ENCODE data around the gene HOMEZ. TPM values are rescaled to one million over a fixed set of nuclear protein-coding genes. Genes with fewer than 3 reads are reported as not detected.
"Not testable (repeated sequence)": the region's sequence is repeated elsewhere in the genome, so short reads cannot be mapped to it uniquely, and the experiment has no call there.

Gene HOMEZ
- total RNA-seq, 2 donors from 2014 or later: 23.8 to 32.0 TPM

DNA sequence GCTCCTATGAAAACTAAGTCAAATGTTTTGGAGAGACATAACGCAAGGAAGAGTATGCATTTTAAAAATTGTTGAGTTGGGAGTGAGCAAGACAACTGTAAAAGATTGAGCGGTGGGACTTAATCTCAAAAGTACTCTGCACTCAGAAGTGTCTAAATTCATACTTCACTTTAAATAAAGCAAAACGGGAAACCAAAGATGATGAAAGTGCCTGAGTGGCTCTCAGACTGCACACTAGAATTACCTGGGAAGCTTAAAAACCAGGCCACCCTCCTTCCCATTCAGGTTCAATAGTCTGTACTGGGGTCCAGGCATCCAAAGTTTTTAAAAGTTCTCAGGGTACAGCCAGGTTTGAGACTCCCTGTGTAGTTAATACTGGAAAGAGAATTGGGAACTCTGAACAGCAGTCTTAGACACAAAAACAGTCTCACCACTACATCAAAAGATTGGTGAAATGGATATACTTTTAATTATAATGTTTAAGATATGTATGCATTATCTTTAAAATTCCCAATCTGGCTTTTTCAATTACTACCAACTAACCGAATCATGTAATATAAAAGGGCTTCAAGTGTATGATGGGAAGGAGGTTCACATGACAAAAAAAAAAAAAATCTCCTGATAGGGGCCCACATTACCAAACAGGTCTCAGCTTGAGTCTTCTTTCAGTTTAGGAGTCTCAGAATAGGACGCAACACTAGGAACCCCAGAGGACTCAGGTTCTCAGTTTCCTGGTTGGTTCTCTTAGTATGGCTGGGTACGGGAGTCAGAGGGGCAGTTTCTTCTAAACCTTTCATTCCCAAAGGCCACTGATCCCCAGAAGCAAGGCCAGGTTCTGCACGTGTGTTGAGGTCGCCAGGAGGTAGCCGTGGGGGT, 1.0 kb downstream of the HOMEZ start:
- no peaks in the 10 kb centered on the region for H3K9me3 ChIP-seq (ENCODE audit: control insufficient read depth, low read length)
- peaks cover 30% of the 10 kb centered on the region for H3K4me1 Mint-ChIP-seq
- H3K27ac ChIP-seq (ENCODE audit: low read depth, low read length): no peak overlapping the region
- no peaks in the 10 kb centered on the region for H3K9me3 Mint-ChIP-seq
- H3K27ac Mint-ChIP-seq: peak overlapping the region; percentile 80
- peaks cover 14% of the 10 kb centered on the region for H3K27me3 ChIP-seq (ENCODE audit: control insufficient read depth, insufficient read depth, low read length, poor library complexity, severe bottlenecking)
- peaks cover 5% of the 10 kb centered on the region for H3K36me3 Mint-ChIP-seq (ENCODE audit: low read depth)
- H3K4me3 ChIP-seq (ENCODE audit: low read length): peak overlapping the region; percentile 87
- WGBS, 2 experiments (ENCODE audit: insufficient coverage in 1 of 2, insufficient read length in 1 of 2): 41 to 44% methylated on average over 4 to 8 of the region's 9 CpGs
- H3K9ac ChIP-seq (ENCODE audit: extremely low read depth, low read length, poor library complexity, severe bottlenecking): peak overlapping the region; percentile 62
- H3K4me1 ChIP-seq (ENCODE audit: control insufficient read depth, insufficient read depth, low read length): no peaks in the 10 kb centered on the region
- no peaks in the 10 kb centered on the region for H3K36me3 ChIP-seq (ENCODE audit: control insufficient read depth, insufficient read depth, low read length)
- peak overlapping the region; percentile 90 for H3K4me3 Mint-ChIP-seq
- no peak for DNase-seq
- no peak for TF ChIP-seq CTCF (conservative IDR thresholded peaks at IDR 0.05)
- peaks cover 25% of the 10 kb centered on the region for H3K27me3 Mint-ChIP-seq (ENCODE audit: insufficient read depth)

GRCh38 chr14:23281247-23281646, 4.7 kb downstream of the HOMEZ start:
- Histone ChIP-seq H3K27ac (ENCODE audit: low read depth, low read length) (no peak overlapping the region), H3K9me3 (ENCODE audit: control insufficient read depth, low read length) (no peaks in the 10 kb centered on the region), H3K4me3 (ENCODE audit: low read length) (no peak overlapping the region), H3K4me1 (ENCODE audit: control insufficient read depth, insufficient read depth, low read length) (no peaks in the 10 kb centered on the region), H3K27me3 (ENCODE audit: control insufficient read depth, insufficient read depth, low read length, poor library complexity, severe bottlenecking) (no peaks in the 10 kb centered on the region), H3K9ac (ENCODE audit: extremely low read depth, low read length, poor library complexity, severe bottlenecking) (no peak overlapping the region), H3K36me3 (ENCODE audit: control insufficient read depth, insufficient read depth, low read length) (no peaks in the 10 kb centered on the region)
- Mint-ChIP-seq H3K36me3 (ENCODE audit: low read depth) (peaks cover 19% of the 10 kb centered on the region), H3K9me3 (no peaks in the 10 kb centered on the region), H3K27ac (no peak overlapping the region), H3K4me1 (peaks cover 31% of the 10 kb centered on the region), H3K27me3 (ENCODE audit: insufficient read depth) (no peaks in the 10 kb centered on the region), H3K4me3 (no peak overlapping the region)
- no peak for TF ChIP-seq CTCF (conservative IDR thresholded peaks at IDR 0.05)
- DNase-seq: no peak
- WGBS, 2 experiments (ENCODE audit: insufficient coverage in 1 of 2, insufficient read length in 1 of 2): 93 to 94% methylated on average over 6 of the region's 6 CpGs

GRCh38 chr14:23277928-23278327, 8.0 kb downstream of the HOMEZ start:
- Mint-ChIP-seq H3K36me3 (ENCODE audit: low read depth) (peaks cover 32% of the 10 kb centered on the region), H3K27me3 (ENCODE audit: insufficient read depth) (peaks cover 27% of the 10 kb centered on the region), H3K4me1 (peaks cover 20% of the 10 kb centered on the region)
- H3K4me3 Mint-ChIP-seq; H3K4me3 ChIP-seq (ENCODE audit: low read length); H3K9ac ChIP-seq (ENCODE audit: extremely low read depth, low read length, poor library complexity, severe bottlenecking); DNase-seq; H3K9me3 Mint-ChIP-seq; H3K27ac Mint-ChIP-seq; H3K27ac ChIP-seq (ENCODE audit: low read depth, low read length); H3K9me3 ChIP-seq (ENCODE audit: control insufficient read depth, low read length); H3K36me3 ChIP-seq (ENCODE audit: control insufficient read depth, insufficient read depth, low read length); H3K27me3 ChIP-seq (ENCODE audit: control insufficient read depth, insufficient read depth, low read length, poor library complexity, severe bottlenecking); H3K4me1 ChIP-seq (ENCODE audit: control insufficient read depth, insufficient read depth, low read length): not testable (repeated sequence)
- 91 to 95% methylated on average over 5 to 6 of the region's 6 CpGs for WGBS, 2 experiments (ENCODE audit: insufficient coverage in 1 of 2, insufficient read length in 1 of 2)

Measured in endodermal cell (in vitro differentiated cells).